ENCODE measurements around the gene ZNF830. TPM values are rescaled to one million over a fixed set of nuclear protein-coding genes. Genes with fewer than 3 reads are reported as not detected.
A peak's percentile ranks its signal among the peaks of the same experiment; 100 is the strongest.
"Not testable (repeated sequence)": the region's sequence is repeated elsewhere in the genome, so short reads cannot be mapped to it uniquely, and the experiment has no call there.

Gene ZNF830
- total RNA-seq, 1 donor from 2014 or later: 28.4 TPM

DNA sequence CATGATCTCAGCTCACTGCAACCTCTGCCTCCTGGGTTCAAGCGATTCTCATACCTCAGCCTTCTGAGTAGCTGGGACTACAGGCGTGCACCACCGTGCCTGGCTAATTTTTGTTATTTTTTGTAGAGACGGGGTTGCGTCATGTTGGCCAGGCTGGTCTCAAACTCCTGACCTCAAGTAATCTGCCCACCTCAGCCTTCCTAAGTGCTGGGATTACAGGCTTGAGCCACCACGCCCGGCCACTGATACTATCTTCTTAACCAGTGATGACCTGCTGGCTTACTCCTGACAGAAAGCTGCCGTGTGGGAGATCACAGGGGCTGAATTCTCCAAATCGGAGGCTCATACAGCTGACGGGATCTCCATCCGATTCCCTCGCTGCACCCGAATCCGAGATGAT lies 39.6 kb downstream of the ZNF830 start:
- H3K27ac Mint-ChIP-seq, H3K9me3 Mint-ChIP-seq: not testable (repeated sequence)
- peaks cover 56% of the 10 kb centered on the region for H3K36me3 Mint-ChIP-seq (ENCODE audit: low read depth)

GRCh38 chr17:35001549-35001948 lies 40.2 kb downstream of the ZNF830 start:
- intact Hi-C loops (cut with micrococcal nuclease): no loop called here
- no peaks in the 10 kb centered on the region for H3K27me3 Mint-ChIP-seq
- H3K4me3 Mint-ChIP-seq: no peak overlapping the region
- DNase-seq: no peak
- H3K4me1 Mint-ChIP-seq: peaks cover 4% of the 10 kb centered on the region
- peaks cover 52% of the 10 kb centered on the region for H3K36me3 Mint-ChIP-seq (ENCODE audit: low read depth)
- no peak overlapping the region for H3K27ac Mint-ChIP-seq
- no peaks in the 10 kb centered on the region for H3K9me3 Mint-ChIP-seq

More for the DNA sequence above, 39.6 kb downstream of the ZNF830 start:
- H3K4me3 Mint-ChIP-seq; H3K4me1 Mint-ChIP-seq; intact Hi-C loops (cut with micrococcal nuclease); H3K27me3 Mint-ChIP-seq; DNase-seq: not testable (repeated sequence)

DNA sequence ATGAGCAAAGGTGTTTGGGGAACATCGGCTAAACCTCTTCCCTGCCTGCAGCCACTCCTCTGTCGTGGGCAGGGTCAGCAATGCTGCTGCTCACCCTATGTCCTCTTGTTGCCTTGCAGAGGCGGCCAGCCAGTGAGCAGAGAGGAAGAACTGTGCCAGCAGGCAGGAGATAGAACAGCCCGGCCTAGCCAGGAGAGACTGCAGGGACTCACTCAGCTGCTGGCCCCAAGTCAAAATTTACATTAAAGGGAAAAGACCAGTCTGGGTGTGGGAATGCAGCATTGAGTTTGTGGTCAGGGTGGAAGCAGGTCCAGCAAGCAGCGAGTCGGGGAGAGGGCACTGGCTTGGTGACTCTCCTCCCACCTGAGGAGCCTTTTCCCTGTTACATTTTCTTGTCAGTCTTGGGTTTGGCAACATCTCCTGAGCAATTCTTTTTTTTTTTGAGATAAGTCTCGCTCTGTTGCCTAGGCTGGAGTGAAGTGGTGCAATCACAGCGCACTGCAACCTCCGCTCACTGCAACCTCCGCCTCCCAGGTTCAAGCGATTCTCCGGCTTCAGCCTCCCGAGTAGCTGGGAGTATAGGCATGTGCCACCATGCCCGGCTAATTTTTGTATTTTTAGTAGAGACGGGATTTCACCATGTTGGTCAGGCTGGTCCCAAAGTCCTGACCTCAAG lies 41.7 kb downstream of the ZNF830 start:
- no peaks in the 10 kb centered on the region for H3K9me3 Mint-ChIP-seq
- no peaks in the 10 kb centered on the region for H3K27me3 Mint-ChIP-seq
- no peak overlapping the region for H3K4me3 Mint-ChIP-seq
- intact Hi-C loops (cut with micrococcal nuclease): no loop called here
- no peak overlapping the region for H3K27ac Mint-ChIP-seq
- DNase-seq: no peak
- H3K36me3 Mint-ChIP-seq (ENCODE audit: low read depth): peaks cover 53% of the 10 kb centered on the region
- peaks cover 8% of the 10 kb centered on the region for H3K4me1 Mint-ChIP-seq

GRCh38 chr17:35003778-35004177 lies 42.4 kb downstream of the ZNF830 start:
- no peaks in the 10 kb centered on the region for H3K27me3 Mint-ChIP-seq
- no peak for DNase-seq
- H3K4me3 Mint-ChIP-seq: no peak overlapping the region
- peaks cover 5% of the 10 kb centered on the region for H3K4me1 Mint-ChIP-seq
- H3K27ac Mint-ChIP-seq: no peak overlapping the region
- peaks cover 52% of the 10 kb centered on the region for H3K36me3 Mint-ChIP-seq (ENCODE audit: low read depth)
- intact Hi-C loops (cut with micrococcal nuclease): no loop called here
- no peaks in the 10 kb centered on the region for H3K9me3 Mint-ChIP-seq

DNA sequence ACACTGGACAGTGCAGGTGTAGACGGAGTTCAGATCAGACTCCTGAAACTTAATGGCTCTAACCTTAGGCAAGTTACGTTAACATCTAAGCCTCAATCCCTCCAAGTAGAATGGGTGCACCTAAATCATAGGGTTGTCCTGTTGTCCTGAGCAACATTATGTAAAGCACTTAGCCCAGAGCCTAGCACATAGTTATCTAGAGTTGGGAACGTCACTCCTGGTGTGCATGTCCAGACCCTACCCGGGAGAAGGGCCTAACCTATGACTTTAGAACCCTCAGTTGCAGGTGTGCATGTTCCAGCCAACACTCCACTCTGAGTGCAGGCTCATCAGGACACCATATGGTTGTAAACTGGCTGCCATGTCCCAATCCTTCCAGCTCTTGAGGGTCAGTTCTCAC lies 45.0 kb downstream of the ZNF830 start:
- Mint-ChIP-seq H3K4me1 (peaks cover 4% of the 10 kb centered on the region), H3K9me3 (no peaks in the 10 kb centered on the region), H3K27ac (no peak overlapping the region), H3K4me3 (no peak overlapping the region), H3K36me3 (ENCODE audit: low read depth) (peaks cover 58% of the 10 kb centered on the region), H3K27me3 (no peaks in the 10 kb centered on the region)
- no peak for DNase-seq
- intact Hi-C loops (cut with micrococcal nuclease): no loop called here

DNA sequence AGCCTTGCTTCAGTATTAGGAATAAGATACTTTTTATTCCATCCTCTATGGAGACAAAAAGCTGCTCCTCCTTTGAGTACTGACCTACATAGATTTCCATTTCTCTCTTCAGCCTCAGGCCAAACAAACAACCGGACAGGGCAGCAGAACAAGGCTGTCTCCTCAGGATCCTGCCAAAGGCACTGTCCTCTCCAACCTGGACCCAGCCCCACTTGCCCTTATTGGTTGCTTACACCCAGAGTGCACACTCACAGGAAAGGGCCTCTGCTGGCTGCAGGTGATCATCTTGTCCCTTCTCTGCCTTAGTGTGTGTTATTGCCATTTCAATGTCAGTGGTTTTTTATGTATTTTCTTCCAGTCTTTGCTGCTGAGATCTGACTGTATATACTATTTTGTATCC lies 45.6 kb downstream of the ZNF830 start:
- peak overlapping the region; percentile 58 for H3K27ac Mint-ChIP-seq
- peaks cover 52% of the 10 kb centered on the region for H3K36me3 Mint-ChIP-seq (ENCODE audit: low read depth)
- H3K4me1 Mint-ChIP-seq: peaks cover 4% of the 10 kb centered on the region

DNA sequence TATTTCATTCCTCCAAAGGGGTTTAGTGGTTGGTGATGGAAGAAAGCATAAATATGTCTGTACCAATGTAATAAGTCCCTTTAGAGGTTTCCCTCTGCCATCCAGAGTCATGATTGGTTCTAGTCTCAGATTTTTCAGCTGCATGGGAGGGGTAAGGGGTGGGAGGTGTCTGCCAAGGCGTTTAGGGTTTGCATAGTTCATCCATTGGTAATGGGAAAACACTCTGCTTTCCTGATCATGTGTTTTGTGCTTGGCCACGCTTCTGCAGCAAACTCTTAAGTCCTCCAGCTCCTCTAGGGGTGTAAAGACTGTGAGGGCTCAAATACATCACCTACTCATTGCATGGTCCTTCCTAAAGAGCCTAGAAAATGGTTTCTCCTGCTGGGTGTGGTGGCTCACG lies 48.8 kb downstream of the ZNF830 start:
- intact Hi-C loops (cut with micrococcal nuclease): no loop called here
- DNase-seq: no peak
- H3K27ac Mint-ChIP-seq: no peak overlapping the region
- no peaks in the 10 kb centered on the region for H3K27me3 Mint-ChIP-seq
- H3K4me3 Mint-ChIP-seq: no peak overlapping the region
- peaks cover 4% of the 10 kb centered on the region for H3K4me1 Mint-ChIP-seq
- peaks cover 43% of the 10 kb centered on the region for H3K36me3 Mint-ChIP-seq (ENCODE audit: low read depth)
- no peaks in the 10 kb centered on the region for H3K9me3 Mint-ChIP-seq

More for the DNA sequence above, 45.6 kb downstream of the ZNF830 start:
- intact Hi-C loops (cut with micrococcal nuclease): no loop called here
- Mint-ChIP-seq H3K9me3 (no peaks in the 10 kb centered on the region), H3K27me3 (no peaks in the 10 kb centered on the region), H3K4me3 (no peak overlapping the region)
- no peak for DNase-seq

DNA sequence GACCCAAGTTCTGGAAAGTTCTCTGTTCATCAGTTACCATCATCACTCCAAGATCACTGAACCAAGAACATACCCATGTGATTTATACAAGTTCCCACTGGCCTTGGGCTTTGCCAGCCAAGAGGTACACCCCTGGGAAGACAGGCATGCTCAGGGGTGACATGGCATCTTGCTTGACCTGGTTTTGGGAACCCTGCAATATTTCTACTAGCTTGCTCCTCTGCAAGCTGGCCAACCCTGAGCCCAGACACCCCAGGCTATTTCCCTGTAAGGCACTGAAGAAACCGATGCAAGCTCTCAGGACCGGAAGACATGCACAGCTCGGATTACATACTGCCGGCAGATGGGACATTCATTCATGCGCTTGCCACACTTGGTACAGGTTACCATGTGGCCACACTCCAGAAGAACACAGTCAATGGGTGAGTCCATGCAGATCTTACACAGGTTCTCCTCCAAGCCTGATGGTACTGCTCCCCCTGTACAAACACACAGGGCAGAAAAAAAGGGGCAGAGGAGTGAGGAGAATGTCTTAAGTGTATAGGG lies 50.4 kb downstream of the ZNF830 start:
- Mint-ChIP-seq H3K27me3 (no peaks in the 10 kb centered on the region), H3K4me1 (peaks cover 4% of the 10 kb centered on the region), H3K36me3 (ENCODE audit: low read depth) (peaks cover 48% of the 10 kb centered on the region), H3K9me3 (no peaks in the 10 kb centered on the region), H3K27ac (no peak overlapping the region), H3K4me3 (no peak overlapping the region)
- intact Hi-C loops (cut with micrococcal nuclease): no loop called here
- DNase-seq: no peak

Other genes with a start within 250 kb of the ZNF830 start
- 0.40 and 1.3 TPM in 2 replicates for gene CCT6B, start 80 bp upstream of the ZNF830 start, total RNA-seq
- 67.2 and 67.3 TPM in 2 replicates for gene LIG3, start 19.0 kb downstream of the ZNF830 start, total RNA-seq
- gene RFFL, start 102.2 kb downstream of the ZNF830 start, total RNA-seq: 23.5 TPM in 2 replicates
- 32.6 and 35.2 TPM in 2 replicates for gene RAD51D, start 158.3 kb downstream of the ZNF830 start, total RNA-seq
- gene FNDC8, start 160.1 kb downstream of the ZNF830 start, total RNA-seq: not detected in 2 replicates
- gene NLE1, start 180.8 kb downstream of the ZNF830 start, total RNA-seq: 45.3 and 47.9 TPM in 2 replicates
- gene UNC45B, start 186.3 kb downstream of the ZNF830 start, total RNA-seq: not detected in 2 replicates
- 0.09 TPM in 1 of 2 replicates, not detected in the other for gene SLC35G3, start 232.9 kb downstream of the ZNF830 start, total RNA-seq

Measured in activated CD4-positive, alpha-beta T cell treated with anti-CD3 and anti-CD28 coated beads, Interleukin-2, amount 10 ng/mL, durations not matched to agents 24 days and 14 days (primary cell).